HCT116 (cell line): ENCODE measurements around the gene HPN.

Experiments
- CTCF ChIP-seq, 3 experiments: fragments of 200-600 bp in 1 of 3; sonication (generic) in 1 of 3; IDR thresholded peaks in 2 of 3; conservative IDR thresholded peaks in 1 of 3; 2 replicates each; pipeline ENCODE4 v1.5.1; 2012 to 2017; ENCODE audit warnings: low read depth in 2 of 3, low read length in 2 of 3, antibody characterized with exemption in 1 of 3, borderline replicate concordance in 1 of 3, control low read depth in 1 of 3, mild to moderate bottlenecking in 1 of 3, mixed read lengths in 1 of 3, mixed run types in 1 of 3, moderate library complexity in 1 of 3; ENCODE audit not compliant: insufficient read depth in 1 of 3
- EZH2phosphoT487 ChIP-seq: fragments of 200-600 bp; IDR thresholded peaks from 2 replicates; pipeline ENCODE4 v1.6.1; 2018; ENCODE audit warnings: antibody characterized with exemption, borderline replicate concordance

- TF ChIP-seq CTCF (IDR thresholded peaks at IDR 0.05 in 2 of 3, conservative IDR thresholded peaks at IDR 0.05 in 1 of 3; ENCODE audit: borderline replicate concordance in 1 of 3, insufficient read depth in 1 of 3, low read depth in 2 of 3, low read length in 2 of 3), result no peak
- no peak for TF ChIP-seq EZH2phosphoT487
Observed at GRCh38 chr19:35006342-35006998, 35.1 kb upstream of the HPN start.
